Duodenal mucosa (tissue), 2 donors: Measurements from ENCODE around the gene RCAN1.
"Not testable (repeated sequence)": the region's sequence is repeated elsewhere in the genome, so short reads cannot be mapped to it uniquely, and the experiment has no call there.

Experiments
- H3K27ac ChIP-seq: one replicate; pipeline ENCODE4 v1.7.0; 2013; ENCODE audit warnings: low read depth, low read length
- H3K27me3 ChIP-seq, 2 donors: one replicate each; pipeline ENCODE4 v1.7.0; 2013; ENCODE audit warnings: low read length in 2 of 2, control low read depth in 1 of 2; ENCODE audit not compliant: insufficient read depth in 2 of 2, control insufficient read depth in 1 of 2
- H3K36me3 ChIP-seq, 2 donors: one replicate each; pipeline ENCODE4 v1.7.0; 2013; ENCODE audit warnings: low read length in 2 of 2, control low read depth in 1 of 2; ENCODE audit not compliant: insufficient read depth in 2 of 2, control insufficient read depth in 1 of 2
- H3K4me1 ChIP-seq, 2 donors: one replicate each; pipeline ENCODE4 v1.7.0; 2013; ENCODE audit warnings: low read length in 2 of 2, control low read depth in 1 of 2; ENCODE audit not compliant: insufficient read depth in 2 of 2, control insufficient read depth in 1 of 2
- H3K4me3 ChIP-seq, 2 donors: one replicate each; pipeline ENCODE4 v1.7.0; 2013; ENCODE audit warnings: low read length in 2 of 2, low read depth in 1 of 2
- H3K9ac ChIP-seq, 2 donors: one replicate each; pipeline ENCODE4 v1.7.0; 2013; ENCODE audit warnings: low read length in 2 of 2, low read depth in 1 of 2
- H3K9me3 ChIP-seq, 2 donors: one replicate each; pipeline ENCODE4 v1.7.0; 2013; ENCODE audit warnings: low read length in 2 of 2, control low read depth in 1 of 2; ENCODE audit not compliant: control insufficient read depth in 1 of 2

The RCAN1 gene

DNA sequence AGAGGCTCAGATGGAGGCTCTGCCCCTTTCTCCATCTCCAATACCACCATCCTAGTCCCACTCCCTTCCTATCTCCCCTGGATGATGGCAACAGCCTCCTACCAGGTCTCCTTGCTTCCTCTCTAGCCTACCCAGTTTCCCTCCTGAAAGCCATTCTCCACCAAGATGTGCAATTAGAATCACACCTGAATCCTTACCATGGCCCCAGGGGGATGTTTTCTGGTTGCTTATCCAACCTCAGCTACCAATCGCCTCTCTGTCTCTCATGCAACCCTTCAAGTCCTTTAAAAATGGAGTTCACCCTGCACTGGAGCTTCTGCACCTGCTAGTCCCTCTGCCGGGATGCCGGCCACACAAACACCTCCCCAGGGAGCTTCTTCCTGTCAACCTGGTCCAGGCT is 2.9 kb downstream of the RCAN1 start:
- Histone ChIP-seq H3K27ac (no peak overlapping the region), H3K4me1 (peaks cover 0 to 17% of the 10 kb centered on the region in 2 donors), H3K9me3 (no peaks in the 10 kb centered on the region), H3K36me3 (no peaks in the 10 kb centered on the region), H3K27me3 (no peaks in the 10 kb centered on the region), H3K4me3 (no peak overlapping the region), H3K9ac (no peak overlapping the region)

DNA sequence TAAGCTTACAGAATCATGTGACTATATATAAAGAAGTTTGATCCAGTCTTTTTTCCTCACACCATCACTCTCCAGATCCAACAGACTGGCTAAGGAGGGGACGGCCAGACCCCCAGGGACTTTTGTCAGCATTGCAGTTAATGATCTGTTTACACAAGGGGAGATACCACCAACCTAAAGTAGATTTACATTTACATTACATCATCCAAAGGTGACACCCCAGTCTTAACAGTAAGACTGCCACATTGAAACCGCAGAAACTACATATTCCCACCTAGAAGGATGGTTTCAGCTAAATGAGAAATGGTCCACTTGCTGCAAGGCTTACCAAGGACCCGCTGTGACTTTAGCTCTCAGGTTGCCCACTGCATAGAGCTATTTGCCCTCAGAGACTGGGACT is 3.4 kb downstream of the RCAN1 start:
- peaks cover 0 to 17% of the 10 kb centered on the region in 2 donors for H3K4me1 ChIP-seq
- no peaks in the 10 kb centered on the region for H3K36me3 ChIP-seq
- H3K27ac ChIP-seq: no peak overlapping the region
- no peaks in the 10 kb centered on the region for H3K9me3 ChIP-seq
- H3K9ac ChIP-seq: no peak overlapping the region
- H3K27me3 ChIP-seq: no peaks in the 10 kb centered on the region
- H3K4me3 ChIP-seq: no peak overlapping the region

DNA sequence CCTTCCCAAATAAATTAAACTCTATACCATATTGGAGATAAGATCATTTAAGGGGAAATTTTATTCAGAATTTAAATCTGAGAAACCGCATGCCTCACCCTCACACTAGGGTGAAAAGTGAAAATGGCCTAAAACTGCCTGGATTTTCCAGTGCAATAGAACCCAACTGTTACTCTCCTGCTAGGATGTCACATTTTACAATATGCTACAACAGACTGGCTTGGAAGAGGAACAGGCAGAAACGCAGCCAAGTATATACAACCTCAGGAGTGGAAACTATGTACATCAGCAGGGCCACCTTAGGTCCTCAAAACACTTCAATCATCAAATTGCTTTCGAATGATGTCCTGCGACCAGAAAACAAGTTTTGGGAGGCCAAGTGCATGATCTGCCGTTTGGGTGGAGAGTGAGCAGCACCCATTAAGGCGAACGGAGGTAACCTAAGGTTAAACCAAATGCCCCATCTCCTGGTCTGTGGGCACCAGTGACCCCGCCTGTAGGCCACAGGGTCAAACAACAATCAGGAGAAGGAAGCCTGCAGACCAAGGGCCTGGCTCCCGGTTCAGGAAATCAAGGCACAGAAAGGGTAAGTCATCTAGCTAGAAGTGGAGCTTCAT is 4.9 kb downstream of the RCAN1 start:
- Histone ChIP-seq H3K27me3 (no peaks in the 10 kb centered on the region), H3K9me3 (no peaks in the 10 kb centered on the region), H3K4me3 (no peak overlapping the region), H3K9ac (no peak overlapping the region), H3K4me1 (peaks cover 0 to 17% of the 10 kb centered on the region in 2 donors), H3K27ac (no peak overlapping the region), H3K36me3 (no peaks in the 10 kb centered on the region)

DNA sequence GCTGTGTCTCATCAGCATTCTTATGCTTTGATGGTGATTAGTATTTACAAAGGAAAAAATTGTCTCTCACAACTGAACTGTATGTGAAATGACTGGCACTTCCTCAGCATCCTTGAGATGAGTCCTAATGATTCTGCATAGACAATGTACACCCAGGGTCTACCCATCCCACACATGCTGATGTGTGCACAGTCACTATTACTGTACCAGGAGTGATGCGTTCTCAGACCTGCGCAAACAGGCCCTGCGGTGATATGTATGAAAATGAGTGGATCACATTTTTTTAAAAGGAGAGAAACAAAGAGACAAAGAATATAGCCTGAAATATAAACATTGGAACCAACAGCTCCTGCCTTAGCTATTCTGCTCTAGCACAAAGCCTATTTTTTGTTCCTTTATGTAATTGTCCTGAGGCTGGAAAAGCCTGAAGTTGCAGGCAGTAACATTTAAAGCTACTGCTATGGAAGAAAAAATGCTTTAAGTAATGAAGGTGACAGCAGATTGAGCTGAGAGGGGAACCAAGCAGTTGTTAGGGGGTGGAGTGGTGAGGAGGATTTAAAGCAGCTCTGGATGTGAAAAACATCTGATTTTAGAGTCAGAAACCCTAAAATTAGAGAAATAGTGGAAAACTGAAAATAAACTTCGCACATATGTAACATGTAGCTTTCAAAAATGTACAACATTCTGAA is 5.5 kb downstream of the RCAN1 start:
- Histone ChIP-seq H3K27ac (no peak overlapping the region), H3K9me3 (no peaks in the 10 kb centered on the region), H3K4me1 (peaks cover 0 to 17% of the 10 kb centered on the region in 2 donors), H3K36me3 (no peaks in the 10 kb centered on the region), H3K4me3 (no peak overlapping the region), H3K9ac (no peak overlapping the region), H3K27me3 (no peaks in the 10 kb centered on the region)

DNA sequence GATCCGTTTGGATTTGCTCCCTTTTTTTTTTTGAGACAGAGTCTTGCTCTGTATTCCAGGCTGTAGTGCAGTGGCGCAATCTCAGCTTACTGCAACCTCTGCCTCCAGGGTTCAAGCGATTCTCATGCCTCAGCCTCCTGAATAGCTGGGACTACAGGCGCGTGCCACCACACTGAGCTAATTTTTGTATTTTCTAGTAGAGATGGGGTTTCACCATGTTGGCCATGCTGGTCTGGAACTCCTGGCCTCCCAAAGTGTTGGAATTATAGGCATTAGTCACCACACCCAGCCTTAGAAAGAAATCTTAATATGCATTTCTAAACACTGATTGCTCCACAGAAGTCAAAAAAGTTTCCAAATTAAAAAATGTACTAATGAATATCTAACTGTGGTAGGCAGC is 7.5 kb downstream of the RCAN1 start:
- not testable (repeated sequence) for H3K27ac ChIP-seq, H3K9ac ChIP-seq, H3K36me3 ChIP-seq, H3K4me3 ChIP-seq, H3K9me3 ChIP-seq, H3K27me3 ChIP-seq, H3K4me1 ChIP-seq

DNA sequence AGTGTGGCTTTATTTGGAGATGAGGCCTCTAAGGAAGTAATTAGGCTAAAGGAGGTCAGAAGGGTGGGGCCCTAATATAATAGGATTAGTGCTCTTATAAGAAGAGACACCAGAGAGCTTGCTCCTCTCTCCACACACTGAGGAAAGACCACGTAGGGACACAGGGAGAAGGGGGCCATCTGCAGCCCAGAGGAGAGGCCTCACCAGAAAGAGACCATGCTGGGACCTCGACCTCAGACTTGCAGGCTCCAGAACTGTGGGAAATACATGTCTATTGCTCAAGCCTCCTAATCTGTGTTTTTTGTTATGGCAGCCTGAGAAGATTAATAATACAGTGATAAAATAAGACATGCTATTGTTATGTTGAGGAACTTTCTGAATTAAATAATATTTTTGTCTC is 8.3 kb downstream of the RCAN1 start:
- Histone ChIP-seq H3K9me3 (no peaks in the 10 kb centered on the region), H3K36me3 (no peaks in the 10 kb centered on the region), H3K4me3 (no peak overlapping the region), H3K27me3 (no peaks in the 10 kb centered on the region), H3K9ac (no peak overlapping the region), H3K4me1 (peaks cover 0 to 7% of the 10 kb centered on the region in 2 donors), H3K27ac (no peak overlapping the region)

DNA sequence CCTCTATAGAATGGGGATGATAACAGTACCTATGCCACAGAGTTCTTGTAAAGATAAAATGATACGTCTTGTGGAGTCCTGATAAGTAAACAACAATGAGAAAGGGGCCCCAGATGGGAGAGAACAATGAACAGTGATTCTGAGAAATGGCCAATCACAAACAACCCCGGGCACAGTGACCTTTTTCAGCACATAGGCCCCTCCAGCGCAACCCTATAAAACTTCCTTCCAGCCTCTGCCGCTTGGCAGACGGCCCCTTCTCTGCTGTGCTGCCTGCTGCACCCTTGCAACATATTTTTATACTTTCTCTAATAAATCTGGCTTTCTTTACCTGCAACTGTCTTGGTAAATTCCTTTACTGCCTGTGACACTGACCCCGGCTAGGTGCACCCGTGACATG is 8.9 kb downstream of the RCAN1 start:
- no peaks in the 10 kb centered on the region for H3K27me3 ChIP-seq

DNA sequence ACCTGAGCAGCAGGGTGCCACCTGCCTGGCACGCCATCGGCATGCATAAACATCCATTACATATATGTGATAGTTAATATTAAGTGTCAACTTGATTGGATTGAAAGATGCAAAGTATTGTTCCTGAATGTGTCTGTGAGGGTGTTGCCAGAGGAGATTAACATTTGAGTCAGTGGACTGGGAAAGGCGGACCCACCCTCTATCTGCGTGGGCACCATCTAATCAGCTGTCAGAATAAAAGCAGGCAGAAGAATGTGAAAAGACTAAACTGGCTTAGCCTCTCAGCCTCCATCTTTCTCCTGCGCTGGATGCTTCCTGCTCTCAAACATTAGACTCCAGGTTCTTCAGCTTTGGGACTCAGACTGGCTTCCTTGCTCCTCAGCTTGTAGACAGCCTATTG is 10.0 kb downstream of the RCAN1 start:
- H3K27me3 ChIP-seq, H3K4me1 ChIP-seq, H3K4me3 ChIP-seq, H3K27ac ChIP-seq, H3K9ac ChIP-seq, H3K36me3 ChIP-seq, H3K9me3 ChIP-seq: not testable (repeated sequence)

More for the DNA sequence above, 8.9 kb downstream of the RCAN1 start:
- H3K4me1 ChIP-seq: peaks cover 0 to 7% of the 10 kb centered on the region in 2 donors
- H3K9ac ChIP-seq: no peak overlapping the region
- no peaks in the 10 kb centered on the region for H3K9me3 ChIP-seq
- no peak overlapping the region for H3K4me3 ChIP-seq
- H3K27ac ChIP-seq: no peak overlapping the region
- H3K36me3 ChIP-seq: no peaks in the 10 kb centered on the region

DNA sequence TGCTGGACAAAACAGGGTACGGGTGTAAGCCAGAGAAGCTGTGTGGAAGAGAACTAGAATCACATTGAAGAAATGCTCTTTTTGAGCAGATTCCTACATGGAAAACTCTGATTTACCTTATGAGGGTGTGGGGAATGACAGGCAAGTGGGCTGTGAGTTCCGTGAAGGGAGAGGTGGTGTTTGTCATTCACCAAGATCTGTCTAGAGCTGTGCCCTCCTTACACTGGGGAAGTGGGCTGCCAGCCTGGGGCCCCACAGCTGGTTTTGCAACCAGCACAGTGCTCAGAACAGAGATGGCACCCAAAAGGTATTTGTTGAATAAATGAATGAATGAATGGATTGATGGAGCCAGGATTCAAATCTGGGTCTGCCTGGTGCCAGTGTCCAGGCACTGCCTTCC is 10.4 kb downstream of the RCAN1 start:
- Histone ChIP-seq H3K27ac (no peak overlapping the region), H3K36me3 (no peaks in the 10 kb centered on the region), H3K4me3 (no peak overlapping the region), H3K9me3 (no peaks in the 10 kb centered on the region), H3K4me1 (peaks cover 5 to 13% of the 10 kb centered on the region in 2 donors), H3K27me3 (no peaks in the 10 kb centered on the region), H3K9ac (no peak overlapping the region)

DNA sequence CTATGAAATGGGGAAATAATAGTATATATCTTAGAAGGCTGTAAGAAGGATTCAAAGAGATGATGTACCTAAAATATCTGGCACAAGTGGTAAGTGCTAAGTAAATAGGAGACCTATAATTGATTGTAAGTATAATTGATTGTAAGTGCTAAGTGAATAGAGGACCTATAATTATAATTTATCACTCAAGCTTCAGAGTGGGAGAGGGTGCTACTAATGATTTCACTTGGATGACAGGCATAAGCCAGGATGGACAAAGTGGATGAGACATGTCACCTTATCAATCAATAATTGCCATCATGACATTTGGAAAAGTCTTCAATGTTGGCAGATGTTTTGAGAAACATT is 11.2 kb downstream of the RCAN1 start:
- H3K36me3 ChIP-seq: no peaks in the 10 kb centered on the region
- H3K9ac ChIP-seq: no peak overlapping the region
- no peaks in the 10 kb centered on the region for H3K27me3 ChIP-seq
- no peak overlapping the region for H3K27ac ChIP-seq
- no peaks in the 10 kb centered on the region for H3K9me3 ChIP-seq
- H3K4me1 ChIP-seq: peaks cover 10 to 22% of the 10 kb centered on the region in 2 donors
- no peak overlapping the region for H3K4me3 ChIP-seq
